Stimulated activated CD4-positive, alpha-beta T cell treated with anti-CD3 and anti-CD28 coated beads, Interleukin-2, amount 100 ng/mL, for 24 hours (primary cell): ENCODE data around the gene DLX4.

Experiments used
- DNase-seq, 2 donors: peaks; one replicate each; pipeline ENCODE4 v3.0.0-alpha.2; 2020

DLX4 gene

GRCh38 chr17:50020841-50021599, 52.0 kb downstream of the DLX4 start:
- DNase-seq = no peak

GRCh38 chr17:50021681-50022370, 52.8 kb downstream of the DLX4 start:
- no peak for DNase-seq

- DNase-seq = no peak
These were observed 53.6 kb downstream of the DLX4 start for GRCh38 chr17:50022463-50023130.

GRCh38 chr17:50023520-50023919, 54.5 kb downstream of the DLX4 start:
- DNase-seq = no peak
